Measurements from ENCODE around the gene PTHLH. TPM values are rescaled to one million over a fixed set of nuclear protein-coding genes. Genes with fewer than 3 reads are reported as not detected.

PTHLH gene
- total and polyA plus RNA-seq, 2 donors (not counting 1 experiment from before 2014, with no cell fraction given): not detected

DNA sequence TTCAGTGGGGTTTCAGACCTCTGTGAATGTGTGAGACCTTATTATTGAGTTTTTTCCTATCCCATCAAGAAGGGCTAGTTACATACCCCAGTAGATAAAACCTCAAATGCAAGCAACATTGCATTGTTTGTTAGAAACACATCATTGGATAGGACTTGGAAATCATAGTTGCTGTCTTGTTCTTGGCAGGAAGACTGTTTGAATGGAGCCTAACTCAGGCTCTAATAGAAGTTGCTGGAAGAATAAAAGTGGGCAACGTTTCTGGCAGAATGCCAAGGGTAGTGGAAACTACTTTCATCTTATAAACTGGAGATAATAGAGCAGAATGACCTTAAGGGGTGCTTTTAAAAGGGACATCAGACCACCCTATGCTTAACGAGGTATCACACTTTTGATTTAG lies 9.9 kb upstream of the PTHLH start:
- H3K27ac Mint-ChIP-seq: no peak overlapping the region
- peaks cover 49% of the 10 kb centered on the region for H3K27me3 Mint-ChIP-seq
- Histone ChIP-seq H2AFZ (ENCODE audit: insufficient read depth, low read depth, low read length, poor library complexity, severe bottlenecking) (no peak overlapping the region), H3K4me1 (ENCODE audit: control insufficient read depth in 2 of 2, insufficient read depth in 2 of 2, low read length in 2 of 2) (no peaks in the 10 kb centered on the region), H3K4me2 (replicated peaks; ENCODE audit: low read depth, low read length, poor library complexity, severe bottlenecking) (no peak overlapping the region), H3K27ac (ENCODE audit: low read length in 2 of 2) (no peak overlapping the region), H4K20me1 (ENCODE audit: control insufficient read depth, insufficient read depth, low read length, poor library complexity, severe bottlenecking) (no peaks in the 10 kb centered on the region), H3K9ac (ENCODE audit: low read length) (no peak overlapping the region), H3K36me3 (replicated peaks in 1 of 2; ENCODE audit: control extremely low read depth in 1 of 2, control insufficient read depth in 1 of 2, extremely low read depth in 1 of 2, insufficient read depth in 2 of 2, low read length in 1 of 2) (no peaks in the 10 kb centered on the region), H3K4me3 (ENCODE audit: control extremely low read depth in 1 of 5, extremely low read depth in 1 of 5, insufficient read depth in 1 of 5, low read depth in 2 of 5, low read length in 4 of 5) (no peak overlapping the region), H3K9me3 (ENCODE audit: control extremely low read depth in 1 of 3, control insufficient read depth in 2 of 3, insufficient read depth in 1 of 3, low read length in 2 of 3) (peaks cover 0 to 3% (median 0%) of the 10 kb centered on the region in 3 donors), H3K27me3 (replicated peaks in 1 of 4; ENCODE audit: control extremely low read depth in 1 of 4, control insufficient read depth in 3 of 4, insufficient read depth in 4 of 4, low read length in 3 of 4) (peaks cover 0 to 5% (median 0%) of the 10 kb centered on the region in 4 experiments), H3K79me2 (ENCODE audit: control insufficient read depth, insufficient read depth, low read length) (no peaks in the 10 kb centered on the region)
- POLR2A ChIA-PET: no interaction called here
- no peak for ATAC-seq (ENCODE audit: low read depth)
- no CpG with 5 or more reads among the region's 2 CpGs for WGBS (ENCODE audit: insufficient coverage)
- CTCF ChIA-PET: no interaction called here
- H3K4me3 Mint-ChIP-seq: no peak overlapping the region
- H3K4me1 Mint-ChIP-seq: no peaks in the 10 kb centered on the region
- no peak for DNase-seq
- H3K9me3 Mint-ChIP-seq (ENCODE audit: insufficient read depth): no peaks in the 10 kb centered on the region
- intact Hi-C loops (cut with micrococcal nuclease): no loop called here
- TF ChIP-seq EZH2 (IDR thresholded peaks at IDR 0.05; ENCODE audit: borderline replicate concordance, insufficient read depth, low read depth, low read length, poor library complexity, severe bottlenecking): no peak
- TF ChIP-seq, protein P1, sequence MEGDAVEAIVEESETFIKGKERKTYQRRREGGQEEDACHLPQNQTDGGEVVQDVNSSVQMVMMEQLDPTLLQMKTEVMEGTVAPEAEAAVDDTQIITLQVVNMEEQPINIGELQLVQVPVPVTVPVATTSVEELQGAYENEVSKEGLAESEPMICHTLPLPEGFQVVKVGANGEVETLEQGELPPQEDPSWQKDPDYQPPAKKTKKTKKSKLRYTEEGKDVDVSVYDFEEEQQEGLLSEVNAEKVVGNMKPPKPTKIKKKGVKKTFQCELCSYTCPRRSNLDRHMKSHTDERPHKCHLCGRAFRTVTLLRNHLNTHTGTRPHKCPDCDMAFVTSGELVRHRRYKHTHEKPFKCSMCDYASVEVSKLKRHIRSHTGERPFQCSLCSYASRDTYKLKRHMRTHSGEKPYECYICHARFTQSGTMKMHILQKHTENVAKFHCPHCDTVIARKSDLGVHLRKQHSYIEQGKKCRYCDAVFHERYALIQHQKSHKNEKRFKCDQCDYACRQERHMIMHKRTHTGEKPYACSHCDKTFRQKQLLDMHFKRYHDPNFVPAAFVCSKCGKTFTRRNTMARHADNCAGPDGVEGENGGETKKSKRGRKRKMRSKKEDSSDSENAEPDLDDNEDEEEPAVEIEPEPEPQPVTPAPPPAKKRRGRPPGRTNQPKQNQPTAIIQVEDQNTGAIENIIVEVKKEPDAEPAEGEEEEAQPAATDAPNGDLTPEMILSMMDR (IDR thresholded peaks at IDR 0.05): no peak

DNA sequence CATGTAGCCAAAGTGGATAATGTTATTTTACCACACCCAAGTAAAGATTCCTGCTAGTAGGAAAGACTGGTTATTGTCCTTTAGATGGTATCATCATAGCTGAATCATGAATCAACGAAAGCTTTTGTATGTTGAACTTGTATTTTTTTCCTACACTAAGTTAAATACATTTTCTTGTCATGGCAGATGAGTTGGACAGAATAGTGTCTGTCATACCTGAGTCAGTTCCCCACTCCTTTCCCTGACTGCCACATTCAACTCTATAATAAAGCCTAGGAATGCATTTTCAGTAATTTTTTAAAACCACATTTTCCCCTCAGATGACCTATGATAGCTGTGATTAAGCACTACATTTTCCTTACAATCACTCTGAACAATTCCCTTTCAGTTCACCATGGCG lies 9.3 kb upstream of the PTHLH start:
- H3K4me1 ChIP-seq (ENCODE audit: control insufficient read depth in 2 of 2, insufficient read depth in 2 of 2, low read length in 2 of 2): no peaks in the 10 kb centered on the region
- peaks cover 0 to 5% (median 0%) of the 10 kb centered on the region in 4 experiments for H3K27me3 ChIP-seq (replicated peaks in 1 of 4; ENCODE audit: control extremely low read depth in 1 of 4, control insufficient read depth in 3 of 4, insufficient read depth in 4 of 4, low read length in 3 of 4)
- H3K36me3 ChIP-seq (replicated peaks in 1 of 2; ENCODE audit: control extremely low read depth in 1 of 2, control insufficient read depth in 1 of 2, extremely low read depth in 1 of 2, insufficient read depth in 2 of 2, low read length in 1 of 2): no peaks in the 10 kb centered on the region
- no peak overlapping the region for H3K4me3 ChIP-seq (ENCODE audit: control extremely low read depth in 1 of 5, extremely low read depth in 1 of 5, insufficient read depth in 1 of 5, low read depth in 2 of 5, low read length in 4 of 5)
- no peak overlapping the region for H3K9ac ChIP-seq (ENCODE audit: low read length)
- peaks cover 0 to 3% (median 0%) of the 10 kb centered on the region in 3 donors for H3K9me3 ChIP-seq (ENCODE audit: control extremely low read depth in 1 of 3, control insufficient read depth in 2 of 3, insufficient read depth in 1 of 3, low read length in 2 of 3)
- ChIA-PET POLR2A (no interaction called here), CTCF (no interaction called here)
- no peak for DNase-seq
- H3K27me3 Mint-ChIP-seq: peaks cover 54% of the 10 kb centered on the region
- H3K4me1 Mint-ChIP-seq: no peaks in the 10 kb centered on the region
- no peak overlapping the region for H3K4me3 Mint-ChIP-seq
- no peaks in the 10 kb centered on the region for H3K79me2 ChIP-seq (ENCODE audit: control insufficient read depth, insufficient read depth, low read length)
- ATAC-seq (ENCODE audit: low read depth): no peak
- no peaks in the 10 kb centered on the region for H3K9me3 Mint-ChIP-seq (ENCODE audit: insufficient read depth)
- WGBS (ENCODE audit: insufficient coverage): no CpG with 5 or more reads among the region's 2 CpGs
- TF ChIP-seq, protein P1 (IDR thresholded peaks at IDR 0.05): no peak
- TF ChIP-seq EZH2 (IDR thresholded peaks at IDR 0.05; ENCODE audit: borderline replicate concordance, insufficient read depth, low read depth, low read length, poor library complexity, severe bottlenecking): no peak
- H4K20me1 ChIP-seq (ENCODE audit: control insufficient read depth, insufficient read depth, low read length, poor library complexity, severe bottlenecking): no peaks in the 10 kb centered on the region
- intact Hi-C loops (cut with micrococcal nuclease): no loop called here
- H2AFZ ChIP-seq (ENCODE audit: insufficient read depth, low read depth, low read length, poor library complexity, severe bottlenecking): no peak overlapping the region
- H3K27ac ChIP-seq (ENCODE audit: low read length in 2 of 2): no peak overlapping the region
- H3K4me2 ChIP-seq (replicated peaks; ENCODE audit: low read depth, low read length, poor library complexity, severe bottlenecking): no peak overlapping the region
- H3K27ac Mint-ChIP-seq: no peak overlapping the region

All from B cell (primary cell).